HG03045 (cell line): Measurements from ENCODE around the gene USP3.
"Not testable (repeated sequence)": the region's sequence is repeated elsewhere in the genome, so short reads cannot be mapped to it uniquely, and the experiment has no call there.

ENCODE experiments used
- ATAC-seq: cut with Tn5 transposase; IDR thresholded peaks from one replicate; pipeline ENCODE4 v1.9.1; 2021; ENCODE audit warnings: mild to moderate bottlenecking, moderate library complexity; ENCODE audit not compliant: unreplicated experiment

Gene USP3

DNA sequence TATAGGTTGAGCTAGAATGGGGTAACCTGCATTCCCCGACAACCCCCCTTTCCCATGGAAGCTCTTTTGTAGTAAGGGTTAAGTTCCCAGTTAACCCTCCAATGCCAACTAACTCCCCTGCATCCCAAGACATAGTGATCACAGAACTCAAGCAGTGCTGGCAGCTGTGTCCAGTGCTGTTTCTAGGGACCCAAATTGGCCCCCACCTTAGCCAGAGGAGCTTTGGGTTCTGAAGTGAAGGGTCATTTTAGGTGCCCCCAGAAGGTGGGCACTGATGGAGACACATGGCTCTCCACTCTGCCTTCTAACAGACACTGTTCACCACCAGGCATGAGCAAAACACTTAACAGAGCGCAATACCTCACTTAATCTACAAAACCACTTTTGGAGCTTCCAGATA is 99.9 kb downstream of the USP3 start:
- no peak for ATAC-seq

- ATAC-seq: no peak
Observed at GRCh38 chr15:63605036-63605435, 100.6 kb downstream of the USP3 start.

DNA sequence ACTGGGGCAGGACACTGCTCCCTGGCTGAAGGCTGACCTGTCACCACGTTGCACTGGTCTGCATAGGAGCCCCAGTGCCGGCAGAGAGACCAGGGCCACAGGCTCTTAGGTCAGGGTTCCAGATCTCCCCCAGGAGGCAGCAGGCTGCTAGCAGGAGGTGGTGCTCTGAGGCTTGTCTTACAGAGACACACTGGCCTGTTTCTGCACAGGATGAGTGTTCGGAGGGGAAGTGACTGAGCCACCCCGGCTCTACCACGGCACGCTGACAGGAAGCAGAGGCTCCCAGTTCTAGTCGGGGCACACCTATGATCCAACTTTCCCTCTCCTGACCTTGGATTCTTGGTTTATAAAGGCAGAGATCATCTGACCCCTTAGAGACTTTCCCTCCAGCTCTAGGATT is 101.4 kb downstream of the USP3 start:
- no peak for ATAC-seq

GRCh38 chr15:63606308-63606707 is 101.9 kb downstream of the USP3 start:
- ATAC-seq: no peak

DNA sequence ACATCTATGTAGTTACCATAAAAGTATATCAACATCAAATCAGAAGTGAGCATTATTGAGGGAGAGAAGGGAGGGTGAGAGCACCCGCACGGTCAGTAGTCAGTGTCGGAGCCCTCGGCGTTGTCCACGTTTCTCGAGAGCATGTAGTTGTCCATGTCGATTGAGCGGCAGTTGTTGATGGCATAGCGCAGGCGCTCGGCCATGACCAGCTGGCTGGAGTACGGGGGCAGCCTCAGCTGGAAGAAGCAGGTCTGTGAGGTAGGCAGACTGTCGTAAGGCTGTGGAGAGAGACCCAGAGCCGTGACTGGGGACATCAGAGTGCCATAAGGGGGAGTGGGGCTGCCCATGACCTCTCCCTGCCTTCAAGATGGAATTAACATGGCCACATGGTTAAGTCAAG is 104.6 kb downstream of the USP3 start:
- no peak for ATAC-seq

DNA sequence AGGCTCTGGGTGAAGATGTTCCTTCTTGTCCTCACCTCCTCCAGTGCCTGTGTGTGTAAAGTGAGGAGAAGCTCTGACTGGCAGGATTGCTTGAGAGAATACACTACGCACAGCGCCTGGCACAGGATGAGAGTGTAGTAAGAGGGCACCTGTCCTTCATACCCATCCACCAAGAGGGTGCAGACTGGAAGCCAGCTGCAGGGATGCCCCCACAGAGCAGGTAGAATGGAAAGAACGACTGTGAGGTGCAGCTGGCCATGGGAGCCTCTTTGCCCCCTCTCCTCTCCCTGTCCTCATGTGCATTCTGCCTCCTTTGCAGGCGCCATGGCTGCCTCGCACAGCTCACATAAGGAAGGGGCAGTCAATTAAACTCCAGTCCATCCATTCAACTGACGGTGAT is 105.1 kb downstream of the USP3 start:
- no peak for ATAC-seq

- ATAC-seq: no peak
Observed at GRCh38 chr15:63610209-63610841, 105.9 kb downstream of the USP3 start.

DNA sequence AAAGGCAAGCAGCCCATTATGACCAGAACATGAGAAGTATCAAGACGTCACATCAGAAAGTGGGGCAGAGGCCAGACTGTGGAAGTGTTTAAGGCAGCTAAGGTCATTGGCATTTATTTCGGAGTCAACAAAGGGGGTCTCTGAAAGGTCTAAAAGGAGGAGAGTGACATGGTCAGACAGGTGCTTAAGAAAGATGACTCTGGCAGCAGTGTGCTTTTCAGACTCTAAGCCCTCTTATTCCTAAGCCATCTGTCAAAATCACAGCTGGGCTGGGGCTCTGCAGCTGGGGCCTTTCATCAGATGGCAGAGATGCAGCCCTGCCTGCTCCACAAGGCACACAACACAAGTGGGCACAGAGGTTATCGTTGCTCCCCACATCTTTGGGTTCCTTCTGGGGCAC is 106.8 kb downstream of the USP3 start:
- no peak for ATAC-seq

- ATAC-seq: no peak
Observed at GRCh38 chr15:63612300-63612699, 107.9 kb downstream of the USP3 start.

- no peak for ATAC-seq
Observed at GRCh38 chr15:63615935-63616334, 111.5 kb downstream of the USP3 start.

- ATAC-seq: not testable (repeated sequence)
Observed at GRCh38 chr15:63617147-63617546, 112.8 kb downstream of the USP3 start.

- ATAC-seq: not testable (repeated sequence)
Observed at GRCh38 chr15:63617627-63618026, 113.2 kb downstream of the USP3 start.

GRCh38 chr15:63620760-63621159 is 116.4 kb downstream of the USP3 start:
- not testable (repeated sequence) for ATAC-seq

DNA sequence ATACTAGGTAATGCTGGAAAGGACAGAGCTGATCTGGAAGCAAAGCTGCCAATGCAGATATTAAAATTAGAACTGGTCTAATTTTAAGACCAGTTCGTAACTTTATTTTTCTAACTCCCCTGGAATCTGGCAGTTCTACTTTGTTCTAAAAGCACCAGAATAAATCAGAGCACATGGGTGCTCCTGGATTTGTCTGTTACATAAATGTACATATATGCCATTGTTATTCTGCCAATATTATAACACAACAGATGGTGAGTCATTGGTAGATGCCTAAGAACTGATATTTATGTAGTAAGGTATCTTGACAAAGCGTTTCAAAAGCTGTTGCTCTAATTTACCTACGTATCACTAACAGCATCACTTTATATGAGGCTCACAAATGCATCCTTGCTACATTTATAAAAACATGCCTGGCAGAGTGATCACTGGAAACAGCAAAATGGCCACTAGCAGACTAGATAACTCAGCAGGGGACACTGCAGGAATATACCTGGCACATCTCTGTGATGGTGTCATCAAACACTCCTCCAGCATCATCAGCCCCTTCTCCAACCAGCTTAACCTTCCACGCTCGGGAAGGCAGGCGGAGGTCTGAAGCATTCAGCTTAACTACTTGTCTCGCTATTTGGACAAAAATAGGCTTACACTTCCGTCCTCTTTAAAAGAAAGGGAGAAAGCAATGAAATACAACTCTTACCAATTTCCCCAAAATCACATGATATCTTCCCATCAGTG is 119.0 kb downstream of the USP3 start:
- no peak for ATAC-seq

GRCh38 chr15:63626955-63627354 is 122.6 kb downstream of the USP3 start:
- ATAC-seq: no peak

DNA sequence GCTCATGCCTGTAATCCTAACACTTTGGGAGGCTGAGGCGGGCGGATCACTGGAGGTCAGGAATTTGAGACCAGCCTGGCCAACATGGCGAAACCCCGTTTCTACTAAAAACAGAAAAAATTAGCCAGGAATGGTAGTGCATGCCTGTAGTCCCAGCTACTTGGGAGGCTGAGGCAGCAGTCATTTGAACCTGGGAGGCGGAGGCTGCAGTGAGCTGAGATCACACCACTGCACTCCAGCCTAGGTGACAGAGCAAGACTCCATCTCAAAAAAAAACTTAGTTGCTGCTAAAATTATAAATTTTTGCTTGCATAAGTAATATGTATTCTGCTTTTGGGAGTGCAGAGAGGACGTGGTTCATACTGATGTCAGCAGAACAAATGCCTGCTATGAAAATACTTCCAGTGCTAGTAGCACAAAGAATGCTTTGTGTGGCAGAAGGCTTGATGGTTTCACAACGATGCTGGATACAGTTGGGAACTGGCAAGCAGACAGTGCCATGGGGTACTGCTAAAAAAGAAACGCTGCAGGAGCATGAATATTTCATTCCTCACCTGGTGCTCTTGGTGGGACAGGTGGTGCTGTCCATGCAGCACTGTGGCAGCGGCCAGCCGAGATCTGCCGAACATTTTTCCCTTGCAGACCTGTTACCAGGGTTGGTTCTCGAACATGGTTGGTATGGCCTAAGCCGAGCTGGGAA is 123.9 kb downstream of the USP3 start:
- ATAC-seq: no peak

DNA sequence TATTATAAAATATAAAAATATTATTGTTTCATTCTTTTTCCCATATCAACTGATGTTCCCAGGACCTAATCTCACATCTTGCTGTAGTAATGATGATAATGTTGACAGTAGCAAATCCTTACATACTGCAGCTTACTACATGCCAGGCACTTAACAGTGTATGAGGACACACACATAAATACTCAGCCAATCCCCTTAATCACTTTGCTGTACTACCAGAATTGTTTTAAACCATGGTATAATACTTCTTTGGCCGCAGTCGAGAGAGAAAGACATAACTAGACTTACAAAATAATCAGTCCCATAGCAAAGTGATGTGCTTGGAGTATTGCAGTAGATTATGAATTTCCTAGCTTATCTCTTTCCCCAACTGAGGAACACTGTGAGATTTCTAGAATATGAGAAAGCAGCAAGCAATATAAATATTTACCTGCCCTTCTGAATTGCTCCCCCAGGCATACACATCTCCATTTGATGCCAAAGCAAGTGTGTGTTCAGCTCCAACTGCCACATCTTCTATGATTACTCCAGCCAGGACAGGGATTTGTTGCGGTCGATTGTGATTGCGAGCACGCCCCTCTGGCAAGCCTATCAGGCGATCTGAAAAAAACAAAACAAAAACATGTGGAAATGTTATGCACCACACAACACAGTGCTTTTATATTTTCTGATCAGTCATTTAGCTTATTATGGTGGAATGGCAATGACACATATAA is 125.8 kb downstream of the USP3 start:
- ATAC-seq: no peak

DNA sequence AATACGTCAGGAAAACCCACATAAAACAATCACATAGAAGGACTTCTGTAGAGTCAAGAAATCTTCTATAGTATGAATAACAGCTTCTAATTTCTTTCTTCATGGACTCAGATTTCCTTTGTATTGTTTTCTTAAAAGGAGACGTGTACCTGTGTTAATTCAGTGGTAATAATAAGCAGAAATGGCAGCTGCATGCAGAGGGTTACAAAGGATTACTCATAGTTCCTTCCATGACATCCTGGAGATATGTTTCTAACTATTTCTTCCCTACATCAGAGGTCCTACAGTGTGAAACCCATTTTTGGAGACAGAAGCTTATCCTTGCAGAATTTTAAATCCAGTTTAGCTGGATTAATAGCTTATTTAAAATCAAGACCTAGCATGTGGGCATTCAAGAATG is 128.9 kb downstream of the USP3 start:
- ATAC-seq: no peak

DNA sequence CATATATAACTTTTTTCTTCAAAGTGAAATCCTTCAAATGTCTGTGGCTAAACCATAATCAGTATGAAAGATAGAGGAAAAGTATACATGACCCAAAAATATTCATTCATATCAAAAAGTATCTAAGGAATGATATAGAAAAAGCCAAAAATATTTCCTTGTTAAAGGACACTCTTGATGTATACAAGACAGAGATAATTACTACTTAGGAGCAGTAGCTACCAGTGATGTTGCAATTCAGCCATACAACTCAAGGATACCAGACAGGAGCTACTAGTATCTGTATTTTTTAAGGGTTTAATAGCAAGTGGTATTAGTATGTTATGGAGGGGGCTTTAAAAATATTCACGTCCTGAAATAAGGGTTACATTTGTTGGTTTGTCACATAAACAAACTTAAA is 129.8 kb downstream of the USP3 start:
- no peak for ATAC-seq

- ATAC-seq: no peak
Observed at GRCh38 chr15:63636518-63637061, 132.2 kb downstream of the USP3 start.

GRCh38 chr15:63638839-63639238 is 134.4 kb downstream of the USP3 start:
- ATAC-seq: no peak
